ENCODE measurements around the gene SULT1E1.

- TF ChIP-seq, protein P1, sequence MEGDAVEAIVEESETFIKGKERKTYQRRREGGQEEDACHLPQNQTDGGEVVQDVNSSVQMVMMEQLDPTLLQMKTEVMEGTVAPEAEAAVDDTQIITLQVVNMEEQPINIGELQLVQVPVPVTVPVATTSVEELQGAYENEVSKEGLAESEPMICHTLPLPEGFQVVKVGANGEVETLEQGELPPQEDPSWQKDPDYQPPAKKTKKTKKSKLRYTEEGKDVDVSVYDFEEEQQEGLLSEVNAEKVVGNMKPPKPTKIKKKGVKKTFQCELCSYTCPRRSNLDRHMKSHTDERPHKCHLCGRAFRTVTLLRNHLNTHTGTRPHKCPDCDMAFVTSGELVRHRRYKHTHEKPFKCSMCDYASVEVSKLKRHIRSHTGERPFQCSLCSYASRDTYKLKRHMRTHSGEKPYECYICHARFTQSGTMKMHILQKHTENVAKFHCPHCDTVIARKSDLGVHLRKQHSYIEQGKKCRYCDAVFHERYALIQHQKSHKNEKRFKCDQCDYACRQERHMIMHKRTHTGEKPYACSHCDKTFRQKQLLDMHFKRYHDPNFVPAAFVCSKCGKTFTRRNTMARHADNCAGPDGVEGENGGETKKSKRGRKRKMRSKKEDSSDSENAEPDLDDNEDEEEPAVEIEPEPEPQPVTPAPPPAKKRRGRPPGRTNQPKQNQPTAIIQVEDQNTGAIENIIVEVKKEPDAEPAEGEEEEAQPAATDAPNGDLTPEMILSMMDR (conservative IDR thresholded peaks at IDR 0.05 in 1 of 2, IDR thresholded peaks at IDR 0.05 in 1 of 2; ENCODE audit: low read depth in 1 of 2, low read length in 2 of 2): no peak
- TF ChIP-seq EZH2 (IDR thresholded peaks at IDR 0.05; ENCODE audit: low read length, missing control alignments): no peak
Measured at GRCh38 chr4:69793732-69794131, 66.2 kb downstream of the SULT1E1 start.
